K562 (cell line): ENCODE measurements around the gene EMILIN3. TPM values are rescaled to one million over a fixed set of nuclear protein-coding genes. Genes with fewer than 3 reads are reported as not detected.

Experiments
- ATAC-seq: fragments of 200-7000 bp; cut with Tn5 transposase; 3 replicates; pipeline ENCODE4 v1.9.1; 2020; ENCODE audit warnings: moderate library complexity
- BruUV-seq: library from RNA; stranded (reverse); fragments of 400-500 nt; replicated peaks from 2 replicates; lab custom pipeline; 2021; lab: Mats Ljungman, UMichigan
- CTCF ChIA-PET: fragments of 300-600 bp; formaldehyde crosslinking; extraction: SDS; loops from one replicate; lab custom pipeline; 2021; ENCODE audit warnings: low intra/inter-chr PET ratio; lab: Yijun Ruan, JAX
- POLR2A ChIA-PET: fragments of 300-600, 350-650 bp; sonication (Branson Sonifier 250); formaldehyde crosslinking; extraction: SDS; loops from one replicate; lab custom pipeline; 2021; ENCODE audit warnings: antibody characterized with exemption, inconsistent platforms; lab: Yijun Ruan, JAX
- DNase-seq, 4 experiments: peaks; one replicate each; pipeline versions ENCODE4 v3.0.0 to v3.0.0-alpha.2; 2011 to 2018; ENCODE audit warnings: low spot score in 3 of 4, mixed read lengths in 3 of 4; ENCODE audit errors: extremely low read depth in 1 of 4
- FAIRE-seq: peaks from 2 replicates; lab custom pipeline; 2011; peaks lifted over from hg19 to GRCh38; lab: Jason Lieb, UNC
- H2AFZ ChIP-seq: 2 replicates; pipeline ENCODE4 v1.6.0; 2011; ENCODE audit warnings: low read depth, low read length, control low read depth, inconsistent platforms
- H3K27ac ChIP-seq: fragments of 200-600 bp; 3 replicates; pipeline ENCODE4 v1.8.0; 2011; ENCODE audit warnings: low read depth, mild to moderate bottlenecking, control low read depth, inconsistent platforms, low read length, moderate library complexity, mixed read lengths; ENCODE audit errors: extremely low read depth
- H3K27me3 ChIP-seq, 2 experiments: fragments of 300-600 bp in 1 of 2; 2 replicates in 1 of 2; 3 replicates in 1 of 2; pipeline versions ENCODE4 v1.6.0 to v1.8.0; 2011; ENCODE audit warnings: inconsistent platforms in 2 of 2, low read length in 2 of 2, mild to moderate bottlenecking in 1 of 2, mixed read lengths in 1 of 2, moderate library complexity in 1 of 2; ENCODE audit not compliant: control insufficient read depth in 2 of 2, insufficient read depth in 2 of 2
- H3K36me3 ChIP-seq: fragments of 300-600 bp; 3 replicates; pipeline ENCODE4 v1.8.0; 2011; ENCODE audit warnings: mild to moderate bottlenecking, low read length, inconsistent platforms; ENCODE audit not compliant: control insufficient read depth, insufficient read depth
- H3K4me1 ChIP-seq, 2 experiments: fragments of 200-600 bp in 1 of 2; replicated peaks in 1 of 2; 2 replicates in 1 of 2; 3 replicates in 1 of 2; pipeline versions ENCODE4 v1.5.1 to v1.8.0; 2011; ENCODE audit warnings: inconsistent platforms in 2 of 2, low read length in 2 of 2, mild to moderate bottlenecking in 1 of 2, mixed read lengths in 1 of 2, moderate library complexity in 1 of 2; ENCODE audit not compliant: control insufficient read depth in 2 of 2, insufficient read depth in 2 of 2
- H3K4me2 ChIP-seq: 2 replicates; pipeline ENCODE4 v1.6.1; 2011; ENCODE audit warnings: low read length, control low read depth, inconsistent platforms, mixed read lengths; ENCODE audit not compliant: insufficient read depth
- H3K4me3 ChIP-seq: fragments of 200-600 bp; sonication (generic), shearing (Covaris generic); 2 replicates; pipeline ENCODE4 v1.5.1; 2016; ENCODE audit warnings: control low read depth, inconsistent platforms
- H3K79me2 ChIP-seq: fragments of 200-600 bp; 3 replicates; pipeline ENCODE4 v1.8.0; 2011; ENCODE audit warnings: low read length, inconsistent platforms; ENCODE audit not compliant: control insufficient read depth, insufficient read depth
- H3K9ac ChIP-seq, 2 experiments: 2 replicates each; pipeline versions ENCODE4 v1.6.0 to v1.6.1; 2011; ENCODE audit warnings: low read depth in 2 of 2, low read length in 2 of 2, control low read depth in 1 of 2, inconsistent platforms in 1 of 2, mild to moderate bottlenecking in 1 of 2, mixed read lengths in 1 of 2; ENCODE audit not compliant: insufficient read depth in 1 of 2
- H3K9me1 ChIP-seq: one replicate; pipeline ENCODE4 v1.6.0; 2011; ENCODE audit warnings: inconsistent platforms, mild to moderate bottlenecking, low read length, moderate library complexity; ENCODE audit not compliant: control insufficient read depth, insufficient read depth
- H3K9me3 ChIP-seq: replicated peaks from 2 replicates; pipeline ENCODE4 v1.5.1; 2011; ENCODE audit warnings: low read depth, low read length, inconsistent platforms; ENCODE audit not compliant: control insufficient read depth, insufficient read depth
- H4K20me1 ChIP-seq: replicated peaks from 2 replicates; pipeline ENCODE4 v1.6.1; 2011; ENCODE audit warnings: low read length, inconsistent platforms, mixed read lengths; ENCODE audit not compliant: control insufficient read depth, insufficient read depth
- BRF2 ChIP-seq: IDR thresholded peaks from 3 replicates; pipeline ENCODE4 v1.6.1; 2011; ENCODE audit warnings: borderline replicate concordance, mild to moderate bottlenecking; ENCODE audit not compliant: insufficient read length, insufficient read depth
- FUS ChIP-seq: fragments of 200-400 bp; formaldehyde crosslinking; optimal IDR thresholded peaks from 2 replicates; pipeline ENCODE3; 2017; ENCODE audit warnings: low read depth, low read length
- GABPB1 ChIP-seq: sonication (generic); formaldehyde crosslinking; IDR thresholded peaks from 2 replicates; pipeline ENCODE4 v1.8.0; 2022; ENCODE audit warnings: mild to moderate bottlenecking, missing genetic modification reagents
- PCBP2 ChIP-seq: fragments of 200-400 bp; formaldehyde crosslinking; IDR thresholded peaks from 2 replicates; pipeline ENCODE4 v1.6.1; 2018; ENCODE audit warnings: low read length, low read depth, mild to moderate bottlenecking, moderate library complexity; ENCODE audit not compliant: poor library complexity, severe bottlenecking
- PHF8 ChIP-seq: fragments of 200-600 bp; sonication (generic); IDR thresholded peaks from 2 replicates; pipeline ENCODE4 v1.6.1; 2012; ENCODE audit warnings: mixed run types, mild to moderate bottlenecking, inconsistent platforms, low read length, moderate library complexity, borderline replicate concordance
- RBM22 ChIP-seq: fragments of 200-400 bp; formaldehyde crosslinking; IDR thresholded peaks from 2 replicates; pipeline ENCODE4 v1.6.1; 2018; ENCODE audit warnings: low read length, low read depth; ENCODE audit not compliant: poor library complexity, severe bottlenecking
- VEZF1 ChIP-seq: fragments of 200-800 bp; sonication (Bioruptor generic); IDR thresholded peaks from 2 replicates; pipeline ENCODE4 v1.6.1; 2017; ENCODE audit warnings: missing genetic modification characterization, missing compliant biosample characterization
- WHSC1 ChIP-seq: IDR thresholded peaks from one replicate; pipeline ENCODE4 v1.6.1; 2012; ENCODE audit warnings: low read length, control low read depth, inconsistent platforms
- ZBTB26 ChIP-seq: fragments of 450-650 bp; formaldehyde crosslinking; IDR thresholded peaks from 2 replicates; pipeline ENCODE4 v1.4.0; 2022; ENCODE audit warnings: missing genetic modification characterization
- ZFPM2 ChIP-seq: fragments of 250-450 bp; sonication (Bioruptor Pico); IDR thresholded peaks from 2 replicates; pipeline ENCODE4 v1.5.1; 2022; ENCODE audit warnings: mild to moderate bottlenecking
- ZNF764 ChIP-seq: fragments of 250-450 bp; sonication (Bioruptor Pico); IDR thresholded peaks from 2 replicates; pipeline ENCODE4 v1.4.0; 2020; ENCODE audit warnings: low read depth, mild to moderate bottlenecking, moderate library complexity
- WGBS: fragments of 100-300 bp; shearing (Covaris generic); methylation state at CpG from one replicate; pipeline ENCODE4 v1.1.6; 2016; ENCODE audit warnings: low coverage, mixed read lengths; ENCODE audit not compliant: insufficient coverage; ENCODE audit errors: missing lambda C conversion rate; 5-methylcytosine and 5-hydroxymethylcytosine counted together
- in situ Hi-C: fragments of 300-500 bp; cut with MboI; formaldehyde crosslinking; loops from 4 replicates; pipeline ENCODE4 v1.15.0; 2018; ENCODE audit warnings: inconsistent platforms, mixed read lengths
- intact Hi-C: fragments of 100-400 bp; cut with micrococcal nuclease; formaldehyde crosslinking; loops from 2 replicates; pipeline ENCODE4 v1.14.2; 2022
- polyA plus RNA-seq, 8 experiments: library from polyadenylated mRNA; depleted of rRNA in 4 of 8; stranded (reverse) in 5 of 8; unstranded in 3 of 8; fragments of >200 nt; fragmentation: Nextera tagmentation in 2 of 8; fragmentation: Illumina TruSeq in 1 of 8; extraction: Ambion mirVana in 2 of 8; extraction: Trizol in 1 of 8; gene quantifications; 2 replicates each; pipeline versions ENCODE4 v1.2.1 to v1.2.3, GENCODE V29; 2011 to 2014; ENCODE audit warnings: inconsistent platforms in 1 of 8, missing spikeins in 1 of 8
- total RNA-seq, 7 experiments: library from RNA; depleted of rRNA in 6 of 7; stranded (reverse); fragments of >200 nt in 6 of 7; fragmentation: Illumina TruSeq in 2 of 7; extraction: Trizol in 2 of 7; gene quantifications; 2 replicates each; pipeline versions ENCODE4 v1.2.1 to v1.2.3, GENCODE V29; 2011 to 2021; ENCODE audit warnings: low replicate concordance in 1 of 7

The EMILIN3 gene
- total and polyA plus RNA-seq, 9 of the 15 experiments (the other 6 are each of a cell fraction or from before 2014, with no cell fraction given): 0.01 to 0.07 TPM; not detected in 7

GRCh38 chr20:41367393-41367695 lies 726 bp upstream of the EMILIN3 start:
- H3K9me1 ChIP-seq: no peaks in the 10 kb centered on the region
- in situ Hi-C loops (no loop called here), intact Hi-C loops (no loop called here)
- no peaks in the 10 kb centered on the region for H3K9me3 ChIP-seq
- no peak for DNase-seq
- 11% methylated on average over 13 of the region's 13 CpGs for whole genome bisulfite sequencing
- H3K4me3 ChIP-seq: no peak overlapping the region
- H3K4me2 ChIP-seq: no peak overlapping the region
- peaks cover 23% of the 10 kb centered on the region for H4K20me1 ChIP-seq
- peaks cover 36 to 62% of the 10 kb centered on the region in 2 experiments; a peak in 4 of 5 replicates for H3K27me3 ChIP-seq
- ATAC-seq: no peak; the same call in 2 of the 3 replicates
- ChIA-PET CTCF (no interaction called here), POLR2A (no interaction called here)
- FAIRE-seq: no peak
- no peak overlapping the region for H3K27ac ChIP-seq
- no peak overlapping the region for H3K9ac ChIP-seq
- H3K36me3 ChIP-seq: no peaks in the 10 kb centered on the region
- no peak overlapping the region for H2AFZ ChIP-seq
- BruUV-seq: no TSS peak
- peaks cover 0 to 24% of the 10 kb centered on the region in 2 experiments; a peak in 2 of 5 replicates for H3K4me1 ChIP-seq
- no peaks in the 10 kb centered on the region for H3K79me2 ChIP-seq
- TF ChIP-seq PHF8 (no peak), ZBTB26 (CRISPR knock-in tag) (no peak)

GRCh38 chr20:41365777-41366545 lies 657 bp downstream of the EMILIN3 start:
- no peak overlapping the region for H2AFZ ChIP-seq
- peaks cover 0 to 38% of the 10 kb centered on the region in 2 experiments; a peak in 2 of 5 replicates for H3K4me1 ChIP-seq
- in situ Hi-C loops (no loop called here), intact Hi-C loops (no loop called here)
- ATAC-seq: no peak
- H3K4me3 ChIP-seq: no peak overlapping the region
- POLR2A ChIA-PET: no interaction called here
- no peak overlapping the region for H3K4me2 ChIP-seq
- no peak for DNase-seq
- BruUV-seq: no TSS peak
- H3K27ac ChIP-seq: no peak overlapping the region
- no peaks in the 10 kb centered on the region for H3K36me3 ChIP-seq
- H3K79me2 ChIP-seq: no peaks in the 10 kb centered on the region
- 12% methylated on average over 28 of the region's 76 CpGs for WGBS
- H3K27me3 ChIP-seq: peaks cover 37 to 75% of the 10 kb centered on the region in 2 experiments; a peak in 4 of 5 replicates
- no peak overlapping the region for H3K9ac ChIP-seq
- CTCF ChIA-PET: no interaction called here
- no peak for FAIRE-seq
- H4K20me1 ChIP-seq: peaks cover 29% of the 10 kb centered on the region
- H3K9me1 ChIP-seq: no peaks in the 10 kb centered on the region
- no peaks in the 10 kb centered on the region for H3K9me3 ChIP-seq
- TF ChIP-seq PCBP2 (no peak), ZFPM2 (CRISPR knock-in tag) (no peak), BRF2 (no peak), VEZF1 (CRISPR knock-in tag) (no peak), GABPB1 (CRISPR knock-in tag) (no peak), FUS (no peak), RBM22 (no peak), ZNF764 (CRISPR knock-in tag) (no peak), WHSC1 (no peak)
